Activated B cell treated with CpG ODN at 0.5 μM for 24 hours (primary cell): ENCODE results near the gene NDST1. TPM values are rescaled to one million over a fixed set of nuclear protein-coding genes. Genes with fewer than 3 reads are reported as not detected.

Experiments used
- ATAC-seq: fragments of 200-7000 bp; cut with Tn5 transposase; one replicate; pipeline ENCODE4 v1.10.0; 2021; ENCODE audit warnings: low read depth, mild to moderate bottlenecking, moderate library complexity
- CTCF ChIA-PET: fragments of 350-600 bp; sonication (Branson Sonifier 250); formaldehyde crosslinking; loops from one replicate; lab custom pipeline; 2021; ENCODE audit warnings: antibody characterized with exemption; lab: Charles Lee
- POLR2A ChIA-PET: fragments of 350-600 bp; sonication (Branson Sonifier 250); formaldehyde crosslinking; loops from one replicate; lab custom pipeline; 2021; ENCODE audit warnings: antibody characterized with exemption; lab: Charles Lee
- DNase-seq: peaks from one replicate; pipeline ENCODE4 v3.0.0; 2022
- H3K27ac Mint-ChIP-seq: one replicate; pipeline ENCODE4 v1.8.0; 2020; ENCODE audit warnings: mixed read lengths
- H3K27me3 Mint-ChIP-seq: one replicate; pipeline ENCODE4 v1.8.0; 2021; ENCODE audit warnings: mixed read lengths
- H3K36me3 Mint-ChIP-seq: one replicate; pipeline ENCODE4 v1.8.0; 2021; ENCODE audit warnings: low read depth, mixed read lengths
- H3K4me1 Mint-ChIP-seq: one replicate; pipeline ENCODE4 v1.8.0; 2021; ENCODE audit warnings: mixed read lengths
- H3K4me3 Mint-ChIP-seq: one replicate; pipeline ENCODE4 v1.8.0; 2020; ENCODE audit warnings: mild to moderate bottlenecking, mixed read lengths
- H3K9me3 Mint-ChIP-seq: one replicate; pipeline ENCODE4 v1.8.0; 2020; ENCODE audit warnings: mixed read lengths
- intact Hi-C: fragments of 100-400 bp; cut with micrococcal nuclease; formaldehyde crosslinking; loops from one replicate; pipeline ENCODE4 v1.15.1; 2024
- total RNA-seq: library from RNA; stranded (reverse); gene quantifications from 2 replicates; pipeline ENCODE4 v1.2.3, GENCODE V29; 2022
- TF ChIP-seq, protein P1 (sequence below): fragments of 200-600 bp; IDR thresholded peaks from one replicate; pipeline ENCODE4 v1.8.0; 2022; ENCODE audit warnings: antibody characterized with exemption, mild to moderate bottlenecking

The NDST1 gene
- total RNA-seq, 1 donor from 2014 or later = 8.1 TPM

GRCh38 chr5:150585781-150586341 lies 77.9 kb downstream of the NDST1 start:
- no peak overlapping the region for H3K4me3 Mint-ChIP-seq
- intact Hi-C loops = no loop called here
- TF ChIP-seq, protein P1, sequence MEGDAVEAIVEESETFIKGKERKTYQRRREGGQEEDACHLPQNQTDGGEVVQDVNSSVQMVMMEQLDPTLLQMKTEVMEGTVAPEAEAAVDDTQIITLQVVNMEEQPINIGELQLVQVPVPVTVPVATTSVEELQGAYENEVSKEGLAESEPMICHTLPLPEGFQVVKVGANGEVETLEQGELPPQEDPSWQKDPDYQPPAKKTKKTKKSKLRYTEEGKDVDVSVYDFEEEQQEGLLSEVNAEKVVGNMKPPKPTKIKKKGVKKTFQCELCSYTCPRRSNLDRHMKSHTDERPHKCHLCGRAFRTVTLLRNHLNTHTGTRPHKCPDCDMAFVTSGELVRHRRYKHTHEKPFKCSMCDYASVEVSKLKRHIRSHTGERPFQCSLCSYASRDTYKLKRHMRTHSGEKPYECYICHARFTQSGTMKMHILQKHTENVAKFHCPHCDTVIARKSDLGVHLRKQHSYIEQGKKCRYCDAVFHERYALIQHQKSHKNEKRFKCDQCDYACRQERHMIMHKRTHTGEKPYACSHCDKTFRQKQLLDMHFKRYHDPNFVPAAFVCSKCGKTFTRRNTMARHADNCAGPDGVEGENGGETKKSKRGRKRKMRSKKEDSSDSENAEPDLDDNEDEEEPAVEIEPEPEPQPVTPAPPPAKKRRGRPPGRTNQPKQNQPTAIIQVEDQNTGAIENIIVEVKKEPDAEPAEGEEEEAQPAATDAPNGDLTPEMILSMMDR = no peak
- peaks cover 11% of the 10 kb centered on the region for H3K27me3 Mint-ChIP-seq
- ATAC-seq (no peak), DNase-seq (no peak)
- H3K27ac Mint-ChIP-seq = no peak overlapping the region
- H3K36me3 Mint-ChIP-seq = no peaks in the 10 kb centered on the region
- CTCF ChIA-PET = no interaction called here
- POLR2A ChIA-PET = no interaction called here
- H3K4me1 Mint-ChIP-seq = no peaks in the 10 kb centered on the region
- no peaks in the 10 kb centered on the region for H3K9me3 Mint-ChIP-seq

DNA sequence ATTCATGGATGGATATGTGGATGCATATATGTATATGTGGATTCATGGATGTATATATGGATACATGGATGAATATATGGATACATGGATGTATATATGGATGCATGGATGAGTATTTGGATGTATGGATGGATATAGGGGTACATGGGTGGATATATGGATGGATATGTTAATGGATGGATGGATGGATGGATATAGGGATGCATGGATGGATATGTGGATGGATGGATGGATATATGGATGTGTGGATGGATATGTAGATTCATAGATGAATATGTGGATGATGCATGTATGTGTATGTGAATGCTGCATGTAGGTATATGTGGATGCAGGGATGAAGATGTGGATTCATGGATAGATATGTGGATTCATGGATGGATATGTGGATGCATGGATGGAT lies 79.1 kb downstream of the NDST1 start:
- TF ChIP-seq, protein P1 = no peak
- Mint-ChIP-seq H3K27ac (no peak overlapping the region), H3K9me3 (no peaks in the 10 kb centered on the region), H3K27me3 (peaks cover 5% of the 10 kb centered on the region), H3K4me1 (no peaks in the 10 kb centered on the region), H3K4me3 (no peak overlapping the region), H3K36me3 (no peaks in the 10 kb centered on the region)
- ATAC-seq (no peak), DNase-seq (no peak)
- intact Hi-C loops = no loop called here
- ChIA-PET CTCF (no interaction called here), POLR2A (interaction anchor here (0.5 kb wide), 1 partner anchor 51 kb away, joined by 4 read pairs; no protein-coding TSS in a partner anchor)

DNA sequence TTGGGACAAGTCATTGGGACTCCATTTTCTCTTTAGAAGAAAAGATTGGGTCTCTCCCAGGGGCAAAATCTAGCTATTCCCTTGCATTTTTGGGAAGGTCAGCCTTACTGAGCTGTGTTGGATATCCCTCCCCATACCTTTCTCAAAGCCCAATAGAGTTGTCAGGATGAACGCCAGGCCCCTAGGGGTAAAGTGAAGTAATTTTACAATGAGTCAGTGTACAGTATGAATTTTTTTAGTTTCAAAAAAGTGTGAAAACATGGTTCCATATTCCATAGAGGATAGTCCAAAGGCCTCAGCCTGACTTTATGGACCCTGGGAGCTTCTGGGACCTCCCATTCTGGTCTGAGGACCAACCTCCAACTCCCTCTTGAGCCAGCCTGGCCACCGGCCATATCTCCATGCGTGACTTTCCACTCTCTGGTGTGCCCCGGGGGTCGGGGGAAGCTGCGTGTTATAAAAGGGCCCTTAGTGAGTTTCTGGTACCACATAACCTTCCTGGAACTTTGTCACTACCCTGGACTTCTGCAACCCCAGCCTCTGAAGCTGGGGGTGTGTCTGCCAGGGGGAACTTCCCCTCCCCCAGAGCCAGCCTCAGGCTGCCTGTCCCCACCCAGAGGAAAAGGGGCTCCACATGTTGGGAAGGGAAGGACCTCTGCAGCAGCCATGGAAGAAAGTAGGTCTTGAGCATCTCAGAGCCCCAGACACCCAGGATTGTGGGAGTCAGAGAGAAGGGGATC lies 80.1 kb downstream of the NDST1 start:
- intact Hi-C loops = no loop called here
- H3K36me3 Mint-ChIP-seq = no peaks in the 10 kb centered on the region
- ATAC-seq (no peak), DNase-seq (no peak)
- TF ChIP-seq, protein P1 = no peak
- ChIA-PET POLR2A (no interaction called here), CTCF (no interaction called here)
- H3K27me3 Mint-ChIP-seq = peaks cover 3% of the 10 kb centered on the region
- no peaks in the 10 kb centered on the region for H3K9me3 Mint-ChIP-seq
- no peak overlapping the region for H3K4me3 Mint-ChIP-seq
- no peak overlapping the region for H3K27ac Mint-ChIP-seq
- H3K4me1 Mint-ChIP-seq = no peaks in the 10 kb centered on the region

DNA sequence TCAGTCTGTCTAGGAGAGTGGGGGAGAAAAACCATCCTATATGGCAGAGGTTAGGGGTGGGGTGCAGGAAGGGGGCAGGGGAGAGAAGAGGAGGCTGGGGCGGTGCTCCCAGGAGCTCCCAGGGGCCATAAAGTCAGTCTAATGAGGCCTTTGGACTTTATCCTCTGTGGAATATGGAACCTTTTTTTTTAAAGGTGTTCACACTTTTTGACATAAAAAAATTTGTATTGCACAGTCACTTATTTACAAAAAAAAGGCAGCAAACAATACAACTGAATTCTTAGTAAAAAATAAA lies 80.6 kb downstream of the NDST1 start:
- ChIA-PET POLR2A (no interaction called here), CTCF (no interaction called here)
- DNase-seq (no peak), ATAC-seq (no peak)
- intact Hi-C loops = no loop called here
- TF ChIP-seq, protein P1 = no peak
- Mint-ChIP-seq H3K27me3 (peaks cover 3% of the 10 kb centered on the region), H3K4me3 (no peak overlapping the region), H3K27ac (no peak overlapping the region), H3K36me3 (no peaks in the 10 kb centered on the region), H3K9me3 (no peaks in the 10 kb centered on the region), H3K4me1 (no peaks in the 10 kb centered on the region)

DNA sequence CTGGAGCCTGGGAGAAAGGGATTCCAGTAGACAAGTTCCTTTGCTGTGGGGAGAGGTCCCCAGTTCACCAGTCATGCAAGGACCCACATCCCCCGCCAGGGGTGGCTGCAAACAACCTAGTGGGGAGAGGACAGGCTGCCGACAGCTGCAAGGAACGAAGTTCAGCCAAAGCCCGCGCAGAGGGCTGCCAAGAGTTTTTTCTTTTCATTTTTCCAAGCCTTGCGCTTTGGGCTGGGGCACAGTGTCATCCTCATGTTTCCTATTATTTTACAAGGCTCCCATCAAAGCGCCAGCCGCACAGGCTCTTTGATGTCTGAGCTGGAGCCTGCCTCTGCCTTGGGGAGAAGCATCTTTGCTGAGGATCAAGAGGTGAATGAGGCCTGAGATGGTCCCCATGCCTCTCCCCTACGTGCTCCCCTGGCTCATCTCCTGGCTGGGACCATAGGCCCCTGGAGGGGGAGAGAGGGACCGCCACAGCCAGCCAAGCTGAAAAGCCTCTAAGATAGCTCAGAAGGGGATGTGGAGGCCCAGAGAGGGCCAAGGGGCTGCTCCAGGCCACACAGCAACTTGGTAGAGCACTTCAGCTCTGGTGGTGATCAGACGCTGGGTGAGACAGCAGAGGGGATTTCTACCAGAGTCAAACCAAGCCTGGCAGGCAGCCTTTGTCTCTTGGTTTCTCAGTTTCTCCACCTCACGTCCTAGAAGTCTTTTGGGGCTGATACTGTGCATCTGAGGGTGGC lies 82.1 kb downstream of the NDST1 start:
- Mint-ChIP-seq H3K27ac (no peak overlapping the region), H3K9me3 (no peaks in the 10 kb centered on the region), H3K27me3 (peaks cover 3% of the 10 kb centered on the region), H3K36me3 (no peaks in the 10 kb centered on the region), H3K4me3 (no peak overlapping the region), H3K4me1 (no peaks in the 10 kb centered on the region)
- ATAC-seq (no peak), DNase-seq (no peak)
- TF ChIP-seq, protein P1 = no peak
- ChIA-PET POLR2A (no interaction called here), CTCF (interaction anchor here (2.0 kb wide), 1 partner anchor 65 kb away, joined by 6 read pairs; no protein-coding TSS in a partner anchor)
- intact Hi-C loops = no loop called here
